Panc1 (cell line): ENCODE data around the gene UBASH3A.

ENCODE experiments used
- CTCF ChIP-seq: fragments of 450-650 bp; IDR thresholded peaks from 2 replicates; pipeline ENCODE4 v1.5.1; 2017; ENCODE audit warnings: mild to moderate bottlenecking
- POLR2AphosphoS5 ChIP-seq: IDR thresholded peaks from 2 replicates; pipeline ENCODE4 v1.6.1; 2012; ENCODE audit warnings: mild to moderate bottlenecking, low read depth, low read length, moderate library complexity

- TF ChIP-seq CTCF (no peak), POLR2AphosphoS5 (no peak)
These were observed 57.5 kb downstream of the UBASH3A start for GRCh38 chr21:42461185-42461520.
